SJCRH30 (cell line): ENCODE data around the gene NAA10. TPM values are rescaled to one million over a fixed set of nuclear protein-coding genes. Genes with fewer than 3 reads are reported as not detected.

ENCODE experiments used
- DNase-seq, 2 experiments: peaks; one replicate each; pipeline ENCODE4 v3.0.0-alpha.2; 2015 to 2020
- H3K27ac ChIP-seq: fragments of 250-450 bp; sonication (Bioruptor Pico); 2 replicates; pipeline ENCODE4 v1.5.1; 2020; ENCODE audit warnings: mild to moderate bottlenecking, moderate library complexity
- H3K27me3 ChIP-seq: fragments of 250-450 bp; sonication (Bioruptor Pico); 2 replicates; pipeline ENCODE4 v1.5.1; 2020; ENCODE audit warnings: mild to moderate bottlenecking, moderate library complexity
- H3K36me3 ChIP-seq: fragments of 250-450 bp; sonication (Bioruptor Pico); 2 replicates; pipeline ENCODE4 v1.5.1; 2020; ENCODE audit warnings: mild to moderate bottlenecking, moderate library complexity
- H3K4me1 ChIP-seq: fragments of 250-450 bp; sonication (Bioruptor Pico); 2 replicates; pipeline ENCODE4 v1.5.1; 2020; ENCODE audit warnings: mild to moderate bottlenecking, moderate library complexity
- H3K4me3 ChIP-seq: fragments of 250-450 bp; sonication (Bioruptor Pico); 2 replicates; pipeline ENCODE4 v1.5.1; 2020; ENCODE audit warnings: mild to moderate bottlenecking, moderate library complexity
- H3K9me3 ChIP-seq: fragments of 250-450 bp; sonication (Bioruptor Pico); replicated peaks from 2 replicates; pipeline ENCODE4 v1.5.1; 2020; ENCODE audit warnings: mild to moderate bottlenecking, moderate library complexity
- total RNA-seq: library from RNA; depleted of rRNA; stranded (reverse); fragments of >200 nt; shearing (Covaris generic); gene quantifications from 2 replicates; pipeline ENCODE4 v1.2.3, GENCODE V29; 2014

NAA10 gene
- total RNA-seq, 1 experiment from 2014 or later, result 58.6 TPM

DNA sequence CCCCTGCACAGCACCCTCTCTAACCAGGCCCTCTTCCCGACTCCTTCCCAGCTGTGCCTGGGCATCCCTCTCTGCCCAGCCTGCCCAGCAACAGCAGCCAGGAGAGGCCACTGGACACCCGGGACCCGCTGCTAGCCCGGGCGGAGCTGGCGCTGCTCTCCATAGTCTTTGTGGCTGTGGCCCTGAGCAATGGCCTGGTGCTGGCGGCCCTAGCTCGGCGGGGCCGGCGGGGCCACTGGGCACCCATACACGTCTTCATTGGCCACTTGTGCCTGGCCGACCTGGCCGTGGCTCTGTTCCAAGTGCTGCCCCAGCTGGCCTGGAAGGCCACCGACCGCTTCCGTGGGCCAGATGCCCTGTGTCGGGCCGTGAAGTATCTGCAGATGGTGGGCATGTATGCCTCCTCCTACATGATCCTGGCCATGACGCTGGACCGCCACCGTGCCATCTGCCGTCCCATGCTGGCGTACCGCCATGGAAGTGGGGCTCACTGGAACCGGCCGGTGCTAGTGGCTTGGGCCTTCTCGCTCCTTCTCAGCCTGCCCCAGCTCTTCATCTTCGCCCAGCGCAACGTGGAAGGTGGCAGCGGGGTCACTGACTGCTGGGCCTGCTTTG lies 29.2 kb downstream of the NAA10 start:
- Histone ChIP-seq H3K9me3 (no peaks in the 10 kb centered on the region), H3K36me3 (no peaks in the 10 kb centered on the region), H3K27me3 (no peaks in the 10 kb centered on the region), H3K27ac (no peak overlapping the region), H3K4me3 (no peak overlapping the region), H3K4me1 (peaks cover 17% of the 10 kb centered on the region)
- no peak for DNase-seq

DNA sequence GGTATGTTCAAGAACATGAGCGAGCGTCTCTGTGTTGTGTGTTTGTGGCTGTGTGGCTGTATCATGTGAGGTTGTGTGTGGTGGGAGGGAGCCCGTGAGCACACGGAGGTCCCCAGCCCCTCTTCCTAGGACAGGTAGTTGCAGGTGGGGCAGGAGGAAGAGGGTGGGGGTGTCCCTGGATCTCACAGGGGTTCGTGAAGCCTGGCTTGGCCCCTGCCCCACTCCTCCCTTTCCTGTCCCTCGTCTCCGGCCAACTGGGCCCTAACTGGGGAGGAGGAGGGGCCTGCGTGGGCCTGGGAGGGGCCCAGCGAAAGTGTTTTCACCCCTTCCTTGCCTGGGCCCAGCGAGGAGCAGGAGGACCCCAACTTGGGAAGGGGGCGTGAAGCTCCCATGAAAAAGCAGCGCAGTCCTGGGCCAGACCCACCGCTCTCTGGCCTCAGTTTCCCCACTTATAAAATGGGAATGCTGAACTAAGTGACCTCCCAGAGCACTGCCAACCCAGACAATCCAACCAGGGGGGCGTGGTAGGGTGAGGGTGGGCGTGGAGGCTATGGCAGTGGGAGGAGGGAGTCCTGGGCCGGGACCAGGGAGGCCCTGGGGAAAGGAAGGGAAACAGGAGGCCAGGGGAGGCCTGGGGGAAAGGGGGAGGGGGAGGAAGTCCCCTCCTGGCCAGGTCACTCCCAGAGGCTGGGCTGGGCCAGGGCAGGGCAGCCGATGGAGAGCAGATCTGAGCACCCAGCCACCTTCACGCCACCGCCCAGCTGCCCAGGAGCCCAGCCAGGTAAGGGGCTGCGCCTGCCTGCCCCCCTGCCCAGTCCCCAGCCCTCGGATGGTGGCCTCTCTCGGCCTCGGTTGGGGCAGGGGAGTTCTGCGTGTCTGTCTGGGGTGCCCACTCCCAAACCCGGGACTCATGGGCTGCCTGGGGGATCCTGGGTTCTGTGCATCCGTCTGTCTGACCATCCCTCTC lies 30.6 kb downstream of the NAA10 start, which contains the start of gene AVPR2:
TSS of gene AVPR2 (plus strand) at position 683 of the 967 bp plus-strand sequence. CDS start 473 bp downstream, outside the sequence.
- Histone ChIP-seq H3K36me3 (no peaks in the 10 kb centered on the region), H3K9me3 (no peaks in the 10 kb centered on the region), H3K4me3 (no peak within 1 kb of the TSS), H3K27ac (no peak within 1 kb of the TSS), H3K27me3 (no peaks in the 10 kb centered on the region), H3K4me1 (peaks cover 20% of the 10 kb centered on the region)
- DNase-seq, result no peak

DNA sequence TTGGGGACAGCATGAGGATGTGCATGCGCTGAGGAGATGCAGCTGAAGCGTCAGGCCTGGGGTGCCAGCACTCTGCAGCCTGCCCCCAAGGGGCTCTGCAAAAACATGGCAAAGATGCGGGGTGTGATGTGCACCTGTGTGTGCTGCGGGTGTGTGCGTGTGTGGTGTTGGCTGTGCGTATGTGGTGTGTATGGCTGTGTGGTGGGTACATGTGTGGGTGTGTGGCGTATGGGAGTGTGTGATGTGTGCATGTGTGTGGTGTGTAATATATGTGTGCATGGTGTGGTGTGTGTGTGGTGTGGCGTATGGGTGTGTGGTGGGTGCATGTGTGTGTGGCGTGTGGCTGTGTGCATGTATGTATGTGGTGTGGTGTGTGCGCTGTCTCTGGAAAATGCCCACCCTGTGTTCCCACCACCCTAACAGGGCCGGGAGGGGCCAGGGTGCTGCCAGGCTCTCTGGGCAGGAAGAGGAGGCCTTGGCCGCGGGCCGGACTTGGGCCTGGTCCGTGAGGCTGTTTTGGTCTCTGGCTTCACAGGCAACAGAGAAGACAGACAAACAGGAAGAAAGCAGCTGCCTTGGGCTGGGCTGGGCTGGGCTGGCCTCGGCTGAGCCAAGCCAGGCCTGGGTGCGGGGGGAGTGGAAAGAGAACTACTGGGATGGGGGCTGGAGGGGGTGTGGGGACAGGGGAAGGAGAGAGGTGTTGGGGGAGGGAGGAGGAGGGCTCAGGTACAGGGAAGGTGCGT lies 31.4 kb downstream of the NAA10 start:
- Histone ChIP-seq H3K4me3 (no peak overlapping the region), H3K9me3 (no peaks in the 10 kb centered on the region), H3K27ac (no peak overlapping the region), H3K4me1 (peaks cover 20% of the 10 kb centered on the region), H3K36me3 (no peaks in the 10 kb centered on the region), H3K27me3 (no peaks in the 10 kb centered on the region)
- no peak for DNase-seq

DNA sequence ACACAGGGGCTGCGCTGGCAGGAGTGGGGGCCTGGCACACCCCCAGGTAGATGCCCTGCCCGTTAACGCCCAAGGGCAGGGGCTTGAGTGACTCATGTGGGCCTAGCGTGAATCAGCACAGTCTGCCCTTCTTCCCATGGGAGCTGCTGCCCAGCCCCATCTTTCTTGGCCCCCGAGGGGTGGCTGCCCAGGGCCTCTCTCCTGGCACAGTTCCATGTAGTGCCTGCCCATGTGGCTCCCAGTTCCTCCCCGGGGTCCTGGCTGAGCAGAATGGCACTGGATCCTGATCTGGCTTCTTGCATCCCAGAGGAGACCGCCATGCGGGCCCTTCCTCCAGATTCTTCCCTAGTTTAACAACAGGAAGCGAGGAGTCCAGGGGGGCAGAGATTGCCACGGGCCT lies 32.5 kb downstream of the NAA10 start:
- DNase-seq, result no peak
- no peaks in the 10 kb centered on the region for H3K36me3 ChIP-seq
- H3K9me3 ChIP-seq, result no peaks in the 10 kb centered on the region

DNA sequence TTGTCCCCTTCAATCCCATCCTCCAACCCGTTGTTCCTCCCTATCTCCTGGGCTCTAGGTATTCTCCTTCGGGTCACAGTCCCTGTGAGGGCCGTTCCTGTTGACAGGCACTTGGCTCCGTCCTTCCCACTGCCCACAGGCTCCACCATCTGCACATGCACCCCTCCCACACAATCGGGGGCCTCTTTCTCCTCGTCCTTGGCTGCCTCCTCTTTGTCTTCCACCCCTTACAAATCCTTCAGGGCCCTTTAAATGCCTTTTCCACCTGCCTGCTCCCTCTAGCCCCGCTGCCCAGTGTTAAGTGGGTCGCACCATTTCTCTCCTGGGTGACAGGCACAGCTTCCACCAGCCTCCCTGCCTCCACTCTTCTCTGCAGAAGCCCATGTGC lies 33.1 kb downstream of the NAA10 start:
- H3K36me3 ChIP-seq, result no peaks in the 10 kb centered on the region
- H3K4me3 ChIP-seq, result no peak overlapping the region
- DNase-seq, result no peak
- H3K27me3 ChIP-seq, result no peaks in the 10 kb centered on the region
- no peak overlapping the region; the same call in 1 of the 2 replicates for H3K27ac ChIP-seq
- H3K4me1 ChIP-seq, result peaks cover 20% of the 10 kb centered on the region
- H3K9me3 ChIP-seq, result no peaks in the 10 kb centered on the region

More for the DNA sequence above, 32.5 kb downstream of the NAA10 start:
- peaks cover 20% of the 10 kb centered on the region for H3K4me1 ChIP-seq
- H3K27me3 ChIP-seq, result no peaks in the 10 kb centered on the region
- no peak overlapping the region for H3K27ac ChIP-seq
- H3K4me3 ChIP-seq, result no peak overlapping the region

DNA sequence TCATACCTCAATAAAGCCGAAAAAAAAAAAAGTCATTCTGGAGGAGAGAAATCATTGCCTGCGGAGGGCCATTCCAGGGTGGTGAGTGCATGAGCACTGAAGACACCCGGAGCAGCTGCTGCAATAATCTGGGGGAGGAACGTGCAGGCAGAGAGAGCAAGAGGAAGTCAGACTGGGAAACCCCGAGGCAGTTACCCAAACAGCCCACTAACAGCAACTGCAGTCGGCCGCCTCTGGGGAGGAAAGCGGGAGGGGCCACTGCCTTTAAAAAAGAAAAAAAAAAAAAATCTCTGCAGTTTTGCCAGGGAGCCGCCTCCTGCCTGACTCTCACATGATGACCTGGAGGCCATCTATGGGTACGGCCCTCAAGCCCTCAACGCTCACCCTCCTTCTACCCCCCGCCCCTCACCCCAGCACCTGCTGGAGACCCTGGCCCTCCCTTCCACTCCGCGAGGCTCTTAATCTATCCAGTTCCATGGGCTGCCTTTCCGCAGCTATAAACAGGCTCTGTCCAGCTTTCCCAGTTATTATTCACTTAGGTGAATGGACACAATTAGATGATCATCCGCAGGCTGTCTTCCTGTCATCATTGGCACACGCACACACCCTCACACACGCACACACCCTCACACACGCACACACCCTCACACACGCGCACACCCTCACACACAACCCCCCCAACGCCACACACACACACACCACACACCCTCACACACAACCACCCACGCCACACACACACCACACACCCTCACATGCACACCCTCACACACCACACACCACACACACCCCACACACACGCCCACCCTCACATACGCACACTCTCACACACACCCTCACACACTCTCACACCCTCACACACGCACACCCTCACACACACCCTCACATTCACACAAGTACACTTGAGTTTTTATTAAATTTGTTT lies 33.7 kb downstream of the NAA10 start:
- Histone ChIP-seq H3K36me3 (no peaks in the 10 kb centered on the region), H3K4me1 (peaks cover 20% of the 10 kb centered on the region), H3K4me3 (peak overlapping the region; percentile 25), H3K27me3 (no peaks in the 10 kb centered on the region), H3K9me3 (no peaks in the 10 kb centered on the region), H3K27ac (peak overlapping the region; percentile 22; the same call in 1 of the 2 replicates)
- peak; percentile 90 for DNase-seq

DNA sequence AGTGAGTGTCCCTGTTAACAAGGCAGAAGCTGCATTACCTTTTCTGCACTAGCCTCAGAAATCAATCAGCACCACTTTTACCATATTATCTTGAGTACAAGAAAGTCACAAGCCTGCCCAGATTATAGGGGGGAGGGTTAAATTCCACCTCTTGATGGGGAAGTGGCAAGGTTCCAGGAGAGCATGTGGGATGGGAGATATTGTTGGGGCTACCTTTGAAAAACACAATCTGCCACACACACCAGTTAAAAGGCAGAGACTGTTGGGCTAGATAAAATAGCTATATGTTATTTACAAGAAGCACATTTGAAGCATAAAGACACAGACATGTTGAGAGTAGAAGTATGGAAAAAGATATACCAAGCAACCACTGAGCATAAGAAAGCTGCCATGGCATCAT lies 36.9 kb downstream of the NAA10 start:
- H3K27ac ChIP-seq, result no peak overlapping the region
- no peak for DNase-seq
- H3K36me3 ChIP-seq, result no peaks in the 10 kb centered on the region
- peaks cover 31% of the 10 kb centered on the region for H3K4me1 ChIP-seq
- no peak overlapping the region for H3K4me3 ChIP-seq
- no peaks in the 10 kb centered on the region for H3K27me3 ChIP-seq
- H3K9me3 ChIP-seq, result no peaks in the 10 kb centered on the region

DNA sequence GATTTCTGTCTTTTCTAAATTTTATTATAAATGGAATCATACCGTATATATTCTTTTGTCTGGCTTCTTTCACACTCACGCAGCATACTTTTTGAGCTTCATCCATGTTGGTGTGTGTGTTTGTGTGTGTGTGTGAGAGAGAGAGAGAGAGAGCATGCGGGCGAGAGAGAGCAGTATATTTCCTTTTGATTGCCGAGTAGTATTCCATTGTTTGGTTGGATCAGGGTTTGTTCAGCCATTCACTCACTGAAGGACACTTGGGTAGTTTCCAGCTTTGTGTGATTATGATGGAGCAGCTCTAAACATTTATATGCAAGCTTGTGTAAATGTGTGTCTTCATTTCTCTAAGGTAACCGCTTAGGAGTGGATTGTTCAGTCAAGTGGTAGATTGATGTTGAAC lies 45.7 kb downstream of the NAA10 start:
- Histone ChIP-seq H3K9me3 (no peaks in the 10 kb centered on the region), H3K36me3 (no peaks in the 10 kb centered on the region), H3K27me3 (no peaks in the 10 kb centered on the region), H3K4me3 (no peak overlapping the region), H3K4me1 (peaks cover 20% of the 10 kb centered on the region), H3K27ac (no peak overlapping the region)
- DNase-seq, result no peak

DNA sequence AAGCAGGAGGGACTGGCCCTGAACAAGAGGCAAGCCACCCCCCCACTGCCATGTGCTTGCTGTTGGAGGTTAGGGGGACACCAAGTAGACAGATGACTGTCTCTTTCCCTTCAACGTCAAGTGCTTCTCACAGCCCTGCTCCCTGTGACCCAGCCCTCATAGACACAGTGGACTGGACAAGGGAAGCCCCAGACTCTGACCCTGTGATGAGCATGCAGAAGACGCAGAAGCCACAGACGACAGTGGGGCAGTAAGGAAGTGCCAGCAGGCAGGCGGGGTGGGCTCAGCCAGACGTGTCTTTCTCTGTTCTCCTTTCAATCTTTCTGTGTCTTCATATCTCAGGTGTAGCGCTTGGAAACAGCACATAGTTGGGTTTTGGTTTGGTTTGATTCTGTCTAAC lies 46.5 kb downstream of the NAA10 start:
- Histone ChIP-seq H3K4me3 (no peak overlapping the region), H3K4me1 (peaks cover 14% of the 10 kb centered on the region), H3K36me3 (no peaks in the 10 kb centered on the region), H3K9me3 (no peaks in the 10 kb centered on the region), H3K27ac (no peak overlapping the region), H3K27me3 (no peaks in the 10 kb centered on the region)
- DNase-seq, result no peak

DNA sequence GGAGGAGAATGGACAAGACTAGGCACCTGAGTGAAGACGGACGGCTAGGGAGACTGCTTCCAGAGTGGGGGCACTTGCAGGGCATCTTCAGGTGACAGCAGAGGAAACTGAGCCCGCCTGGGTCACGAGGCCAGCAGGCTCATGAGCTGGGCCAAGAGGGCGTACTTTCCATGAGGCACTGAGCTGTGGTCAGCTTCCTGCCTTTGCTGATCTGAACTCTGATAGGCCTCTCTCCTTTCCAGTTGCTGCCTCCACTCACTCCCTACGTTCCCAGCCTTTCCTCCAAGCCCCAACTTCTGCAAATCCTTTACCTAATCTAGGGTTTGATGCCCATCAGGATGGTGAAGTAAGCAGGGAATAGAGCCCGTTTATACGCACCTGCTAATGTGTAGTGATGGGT lies 47.5 kb downstream of the NAA10 start:
- Histone ChIP-seq H3K4me3 (no peak overlapping the region), H3K27me3 (no peaks in the 10 kb centered on the region), H3K9me3 (no peaks in the 10 kb centered on the region), H3K36me3 (no peaks in the 10 kb centered on the region), H3K27ac (no peak overlapping the region), H3K4me1 (peaks cover 15% of the 10 kb centered on the region)
- DNase-seq, result no peak

DNA sequence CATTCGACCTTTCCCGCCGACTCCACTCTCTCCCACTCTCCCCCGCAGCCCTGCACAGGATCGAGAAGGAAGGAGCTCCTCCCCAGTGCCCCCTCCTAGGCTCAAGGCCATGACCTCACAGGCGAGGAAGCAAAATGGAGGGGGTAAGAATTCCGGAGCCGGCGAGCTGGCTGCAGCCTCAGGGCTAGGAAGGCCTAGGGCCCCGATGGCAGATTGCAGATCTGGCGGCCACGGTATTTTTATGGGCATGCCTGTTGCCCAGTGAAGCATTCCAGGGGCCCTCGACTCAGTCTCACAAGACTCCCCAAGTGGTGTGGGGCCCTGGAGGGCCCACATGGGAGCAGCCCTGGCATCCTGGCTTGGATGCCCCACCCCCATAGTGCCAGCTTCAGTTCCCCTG lies 47.9 kb downstream of the NAA10 start:
- no peaks in the 10 kb centered on the region for H3K27me3 ChIP-seq
- no peaks in the 10 kb centered on the region for H3K9me3 ChIP-seq
- H3K27ac ChIP-seq, result peak overlapping the region; percentile 25; the same call in 1 of the 2 replicates
- no peak for DNase-seq
- H3K4me3 ChIP-seq, result no peak overlapping the region; the same call in 1 of the 2 replicates
- H3K4me1 ChIP-seq, result peaks cover 19% of the 10 kb centered on the region
- no peaks in the 10 kb centered on the region for H3K36me3 ChIP-seq

DNA sequence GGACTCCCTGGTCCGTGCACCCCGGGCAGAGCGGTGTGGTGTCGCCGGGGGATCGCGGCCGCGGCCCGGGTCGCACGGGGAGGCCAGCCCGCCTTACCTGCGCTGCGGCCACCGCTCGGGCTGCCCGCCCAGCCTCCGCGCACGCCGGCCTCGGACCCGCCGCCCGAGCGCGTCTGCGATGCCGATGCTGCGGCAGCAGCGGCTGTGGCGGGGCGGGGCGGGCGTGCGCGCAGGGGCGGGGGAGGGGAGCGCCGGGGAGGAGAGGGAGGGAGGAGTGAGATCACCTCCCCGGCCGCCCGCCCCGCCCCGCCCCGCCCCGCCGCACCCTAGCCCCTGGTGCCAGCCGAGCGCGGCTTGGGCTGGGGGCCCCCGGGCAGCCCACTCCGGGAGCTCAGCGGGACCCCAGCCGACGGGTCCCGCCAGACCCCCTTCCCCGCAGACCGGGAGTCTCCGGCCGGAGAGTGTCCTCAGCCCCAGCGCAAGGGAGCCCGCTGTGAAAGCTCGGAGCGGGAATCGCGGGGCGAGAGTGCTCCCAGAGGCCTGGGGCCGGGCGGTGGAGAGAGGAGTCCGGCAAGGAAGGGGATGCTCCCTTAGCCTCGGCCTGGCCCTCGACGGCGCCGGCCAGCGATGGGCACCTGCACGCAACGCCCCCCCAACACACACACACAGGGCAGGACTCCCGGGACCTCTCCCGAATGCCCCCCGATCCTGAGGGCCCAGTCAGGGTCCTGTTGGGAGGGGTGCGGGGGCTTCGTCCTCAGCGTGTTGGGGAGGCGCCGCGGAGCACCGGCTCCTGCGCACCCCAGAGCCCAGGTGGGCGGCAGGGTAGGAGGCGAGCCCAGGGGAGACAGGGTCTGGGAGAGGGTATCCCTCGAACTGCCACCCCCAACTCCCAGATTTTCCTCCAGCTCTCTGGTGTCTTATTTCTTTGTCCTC lies 48.6 kb downstream of the NAA10 start, which contains the start of gene L1CAM:
TSS of gene L1CAM (minus strand) at position 206 of the 936 bp plus-strand sequence. CDS start 10,337 bp downstream, outside the sequence.
- Histone ChIP-seq H3K27me3 (no peaks in the 10 kb centered on the region), H3K4me3 (peak within 1 kb of the TSS; percentile 63), H3K4me1 (peaks cover 26% of the 10 kb centered on the region), H3K36me3 (no peaks in the 10 kb centered on the region), H3K9me3 (no peaks in the 10 kb centered on the region), H3K27ac (peak within 1 kb of the TSS; percentile 25; the same call in 1 of the 2 replicates)
- DNase-seq, result peak in 1 of 2 experiments; percentile 45
